Mammary epithelial cell (primary cell): ENCODE data around the gene RCSD1.

ENCODE experiments used
- CTCF ChIP-seq, 2 donors: IDR thresholded peaks in 1 of 2; conservative IDR thresholded peaks in 1 of 2; 2 replicates each; pipeline ENCODE4 v1.5.1; 2011 to 2012; ENCODE audit warnings: inconsistent platforms in 2 of 2, low read length in 2 of 2, mild to moderate bottlenecking in 2 of 2, control low read depth in 1 of 2, low read depth in 1 of 2; ENCODE audit not compliant: insufficient read depth in 1 of 2; ENCODE audit errors: extremely low read depth in 1 of 2
- EZH2 ChIP-seq: IDR thresholded peaks from 2 replicates; pipeline ENCODE4 v1.6.1; 2012; ENCODE audit warnings: low read length, inconsistent platforms, borderline replicate concordance

DNA sequence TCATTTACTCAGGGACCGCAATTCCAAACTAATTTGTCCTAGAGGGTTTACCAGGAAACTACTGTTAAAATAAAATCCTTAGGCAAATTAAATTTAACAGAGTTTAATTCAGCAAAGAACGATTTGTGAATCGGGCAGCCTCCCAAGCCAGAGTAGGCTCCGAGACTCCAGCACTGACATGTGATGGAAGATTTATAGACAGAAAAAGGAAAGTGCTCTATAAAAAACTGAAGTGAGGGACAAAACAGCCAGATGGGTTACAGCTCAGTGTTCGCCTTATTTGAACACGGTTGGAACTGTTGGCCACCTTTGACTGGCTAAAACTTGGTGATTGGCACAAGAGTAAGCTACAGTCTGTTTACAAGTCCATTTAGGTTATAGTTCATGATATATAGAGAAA, 35.2 kb upstream of the RCSD1 start:
- TF ChIP-seq CTCF (conservative IDR thresholded peaks at IDR 0.05 in 1 of 2, IDR thresholded peaks at IDR 0.05 in 1 of 2; ENCODE audit: extremely low read depth in 1 of 2, insufficient read depth in 1 of 2, low read depth in 1 of 2, low read length in 2 of 2) (no peak), EZH2 (no peak)
